GM21423 (cell line): ENCODE results near the gene TBC1D22A.

Experiments used
- ATAC-seq: cut with Tn5 transposase; IDR thresholded peaks from one replicate; pipeline ENCODE4 v1.9.1; 2021; ENCODE audit warnings: mild to moderate bottlenecking, moderate library complexity; ENCODE audit not compliant: unreplicated experiment

The TBC1D22A gene

GRCh38 chr22:46852771-46853170 is 90.3 kb downstream of the TBC1D22A start:
- ATAC-seq = no peak

GRCh38 chr22:46853191-46853590 is 90.7 kb downstream of the TBC1D22A start:
- no peak for ATAC-seq

DNA sequence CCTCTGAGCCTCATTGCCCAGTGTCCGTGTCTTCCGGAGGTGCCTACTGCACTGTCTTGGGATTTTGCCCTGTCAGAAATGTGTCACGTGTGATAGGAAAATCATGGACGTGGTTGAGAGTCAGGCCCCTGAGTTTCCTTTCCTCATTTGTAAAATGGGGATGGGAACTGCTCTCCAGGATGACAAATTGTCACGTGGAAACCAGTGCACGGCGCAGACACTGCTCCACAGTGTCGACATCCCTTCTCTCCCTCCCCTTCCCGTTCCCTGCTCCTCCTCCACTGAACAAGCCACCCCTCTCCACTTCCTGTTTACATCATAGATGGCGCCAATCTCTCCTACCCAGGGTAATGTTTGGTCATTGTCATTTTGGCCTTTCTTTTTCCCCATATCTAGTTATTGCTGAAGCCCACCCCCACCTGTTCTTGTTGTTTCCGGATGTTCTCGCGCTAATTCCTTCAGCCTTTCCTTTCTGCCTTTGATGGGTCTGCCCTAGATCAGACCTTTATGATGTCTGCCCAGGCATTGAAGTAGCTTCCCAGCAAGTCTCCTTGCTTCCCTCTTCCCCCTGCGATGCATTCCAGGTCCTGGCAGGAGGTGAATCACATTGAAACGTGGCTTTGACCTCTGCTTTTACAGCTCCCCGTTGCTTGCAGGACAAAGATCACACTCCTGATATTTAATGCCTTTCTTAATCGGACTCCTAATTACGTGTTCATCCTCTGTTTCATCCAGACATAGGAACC is 91.8 kb downstream of the TBC1D22A start:
- no peak for ATAC-seq

DNA sequence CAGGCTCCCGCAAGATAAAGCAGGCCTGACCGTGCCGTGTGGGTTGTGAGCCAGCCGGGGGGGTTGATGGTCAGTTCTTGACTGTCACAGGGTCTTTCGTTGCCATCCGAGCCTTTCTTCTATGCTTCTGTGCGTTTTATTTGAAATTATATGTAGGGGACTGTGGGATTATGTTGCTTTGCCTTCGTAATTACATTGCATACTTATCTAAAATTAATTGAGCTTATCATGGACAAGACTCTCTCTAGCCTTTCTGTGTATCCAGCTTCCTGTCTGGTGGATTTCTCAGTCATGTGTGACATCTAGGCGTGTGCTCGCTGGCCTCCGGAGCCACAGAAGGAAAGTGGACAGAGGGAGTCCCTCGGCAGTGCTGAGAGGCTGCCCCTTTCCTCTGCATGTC is 93.2 kb downstream of the TBC1D22A start:
- no peak for ATAC-seq

GRCh38 chr22:46856661-46857060 is 94.2 kb downstream of the TBC1D22A start:
- no peak for ATAC-seq

- no peak for ATAC-seq
These were observed 94.9 kb downstream of the TBC1D22A start for GRCh38 chr22:46857142-46857884.

GRCh38 chr22:46857885-46858143 is 95.4 kb downstream of the TBC1D22A start:
- no peak for ATAC-seq

- ATAC-seq = no peak
These were observed 95.8 kb downstream of the TBC1D22A start for GRCh38 chr22:46858181-46858771.

DNA sequence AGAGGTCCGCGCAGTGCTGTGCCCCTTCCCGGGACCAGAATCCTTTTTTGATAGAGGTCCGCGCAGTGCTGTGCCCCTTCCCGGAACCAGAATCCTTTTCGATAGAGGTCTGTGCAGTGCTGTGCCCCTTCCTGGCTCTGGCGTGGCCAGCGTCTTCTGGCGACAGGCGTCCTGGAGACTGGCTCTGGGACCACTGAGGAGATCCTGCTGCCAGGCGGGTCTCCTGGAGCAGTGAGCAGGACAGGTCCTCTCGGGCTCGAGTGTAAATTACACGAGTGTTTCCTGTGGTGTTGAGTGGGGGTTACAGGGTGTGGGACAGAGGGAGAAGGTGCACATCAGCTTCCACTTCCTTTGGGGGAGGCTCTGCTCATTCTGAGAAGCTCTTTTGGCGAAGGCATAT is 98.1 kb downstream of the TBC1D22A start:
- no peak for ATAC-seq

- no peak for ATAC-seq
These were observed 99.3 kb downstream of the TBC1D22A start for GRCh38 chr22:46861468-46862367.

DNA sequence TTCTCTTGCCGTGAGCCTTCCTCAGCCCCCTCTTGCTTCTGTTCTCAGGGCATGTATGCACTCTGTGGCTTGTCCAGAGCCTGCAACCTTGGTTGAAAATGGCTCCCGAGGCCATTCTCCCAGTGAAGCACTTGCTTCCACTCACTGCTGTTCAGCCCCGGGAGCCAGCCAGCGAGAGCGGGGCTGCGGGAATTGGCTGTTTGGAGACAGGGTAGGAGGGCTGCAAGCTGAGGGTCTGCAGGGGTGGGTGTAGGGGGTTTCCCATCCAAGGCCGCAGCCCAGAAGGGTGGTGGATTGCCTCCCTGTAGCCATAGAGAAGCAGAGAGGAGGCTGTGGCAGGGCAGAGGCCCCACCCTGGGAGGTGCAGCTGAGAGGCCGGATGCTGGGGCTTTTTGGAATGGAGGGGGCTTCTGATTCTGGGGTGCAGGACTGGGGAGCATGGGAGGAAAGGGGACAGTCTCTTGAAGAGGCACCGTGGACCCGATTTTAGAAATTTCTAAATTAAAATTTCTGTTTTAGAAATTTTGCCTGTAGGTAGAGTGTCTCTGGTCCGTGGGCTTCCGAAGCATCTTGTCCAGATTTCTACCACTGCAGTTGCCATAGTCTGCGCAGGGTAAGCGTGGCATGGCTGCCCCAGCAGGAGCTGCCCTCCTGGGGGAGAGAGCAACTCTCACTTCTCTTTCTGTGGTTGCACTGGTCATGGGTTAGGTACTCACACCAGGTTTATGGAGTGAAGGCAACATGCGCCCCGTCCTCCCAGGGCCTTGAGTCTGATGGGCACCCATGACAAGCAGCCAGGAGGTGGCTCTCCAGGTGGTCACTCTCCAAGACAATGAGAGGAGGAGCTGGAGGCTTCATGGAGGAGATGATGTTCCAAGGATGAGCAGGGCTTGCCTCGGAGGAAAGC is 100.2 kb downstream of the TBC1D22A start:
- ATAC-seq = no peak

- ATAC-seq = no peak
These were observed 101.3 kb downstream of the TBC1D22A start for GRCh38 chr22:46863794-46864193.

DNA sequence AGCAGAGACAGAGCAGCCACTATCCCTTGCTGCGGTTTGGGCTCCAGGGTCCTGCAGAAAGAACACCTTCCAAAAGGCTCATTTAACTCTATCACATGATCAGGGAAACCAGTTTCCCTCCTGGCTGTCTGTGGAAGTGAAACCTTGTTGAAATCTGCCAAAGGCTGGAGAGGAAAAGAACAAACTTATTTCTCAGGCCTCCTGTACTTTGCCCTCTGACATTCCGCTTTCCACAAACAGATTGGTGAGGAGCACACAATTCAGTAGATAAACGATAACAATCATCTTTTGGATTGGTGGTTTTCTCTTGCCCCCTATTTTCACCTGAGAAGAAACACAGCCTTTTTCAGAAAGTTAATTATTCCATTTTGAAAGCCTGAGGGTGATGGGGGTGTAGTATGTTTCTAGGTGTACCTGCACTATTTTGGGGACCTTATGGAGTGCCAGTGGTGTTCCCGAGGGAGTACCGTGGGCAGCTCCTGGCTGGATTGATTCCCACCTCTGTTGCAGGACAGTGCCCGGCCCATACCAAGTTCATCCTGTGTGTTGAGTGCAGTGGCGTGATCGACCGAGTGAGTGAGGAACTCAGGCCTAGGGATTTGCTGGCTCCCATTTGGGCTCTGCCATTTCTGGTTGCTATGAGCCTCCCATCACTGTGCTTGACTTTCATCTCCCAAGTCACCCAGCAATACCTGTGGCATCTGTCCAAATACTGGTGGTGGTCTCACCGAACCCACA is 102.0 kb downstream of the TBC1D22A start:
- no peak for ATAC-seq

DNA sequence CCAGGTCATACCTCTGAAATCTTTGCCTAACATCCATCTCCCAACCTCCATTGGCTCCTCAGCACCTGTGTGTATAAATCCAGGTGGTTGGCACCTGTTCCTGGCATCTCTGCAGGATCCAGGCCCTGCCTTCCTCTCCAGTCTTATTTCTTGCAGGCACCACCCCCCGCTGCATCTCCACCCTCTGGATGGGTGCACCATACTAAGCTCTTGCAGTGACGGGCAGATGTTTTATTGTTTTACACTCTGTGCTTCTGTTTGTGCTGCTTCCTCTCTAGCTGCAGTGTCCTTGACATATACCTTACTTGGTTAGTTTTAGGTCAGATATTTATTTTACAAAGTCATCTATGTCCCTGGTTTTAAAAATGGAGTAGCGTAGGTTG is 102.6 kb downstream of the TBC1D22A start:
- no peak for ATAC-seq

- no peak for ATAC-seq
These were observed 103.2 kb downstream of the TBC1D22A start for GRCh38 chr22:46865642-46866041.

GRCh38 chr22:46866591-46866990 is 104.1 kb downstream of the TBC1D22A start:
- no peak for ATAC-seq

DNA sequence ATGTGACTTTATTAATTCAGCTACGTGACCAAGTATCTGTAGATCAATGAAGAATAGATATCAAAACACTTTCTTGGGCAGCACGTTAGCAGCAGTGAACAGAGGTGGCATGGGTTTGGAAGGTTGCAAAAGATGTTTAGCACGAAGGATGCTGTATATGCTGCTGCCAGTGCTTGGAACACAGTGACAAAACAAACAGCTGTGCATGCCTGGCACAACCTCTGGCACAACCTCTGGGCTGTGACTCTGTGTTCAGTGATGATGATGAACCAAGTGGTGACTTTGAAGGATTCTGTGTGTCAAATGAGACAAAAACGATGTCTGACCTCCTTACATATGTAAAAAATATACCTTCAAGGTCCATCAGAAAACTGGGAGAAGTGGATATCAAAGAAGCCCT is 104.7 kb downstream of the TBC1D22A start:
- ATAC-seq = no peak

DNA sequence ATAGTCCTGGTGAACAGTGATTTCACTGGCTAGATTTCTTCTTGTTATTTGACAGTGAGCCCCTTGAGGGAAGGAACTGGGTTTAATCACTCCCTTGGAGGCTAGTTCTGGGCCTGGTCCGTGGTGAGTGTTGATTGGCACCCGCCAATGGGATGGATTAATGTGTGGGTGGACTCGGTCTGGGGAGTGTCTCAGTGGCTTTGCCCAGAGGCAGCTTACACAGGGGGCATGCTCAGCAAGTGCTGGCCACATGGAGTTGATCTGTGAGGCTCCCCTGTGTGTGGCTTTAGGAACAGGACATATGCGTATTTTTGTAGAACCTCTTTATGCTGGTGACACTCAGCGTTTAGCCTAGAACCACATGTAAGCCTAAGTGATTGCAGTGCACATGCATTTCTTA is 106.9 kb downstream of the TBC1D22A start:
- no peak for ATAC-seq

- no peak for ATAC-seq
These were observed 107.5 kb downstream of the TBC1D22A start for GRCh38 chr22:46869831-46870441.
